GM21423 (cell line): Measurements from ENCODE around the gene SULT1A4.
A peak's percentile ranks its signal among the peaks of the same experiment; 100 is the strongest.
"Not testable (repeated sequence)": the region's sequence is repeated elsewhere in the genome, so short reads cannot be mapped to it uniquely, and the experiment has no call there.

ENCODE experiments used
- ATAC-seq: cut with Tn5 transposase; IDR thresholded peaks from one replicate; pipeline ENCODE4 v1.9.1; 2021; ENCODE audit warnings: mild to moderate bottlenecking, moderate library complexity; ENCODE audit not compliant: unreplicated experiment

Gene SULT1A4

GRCh38 chr16:29459706-29460646 is at the start of gene SULT1A4:
Gene SULT1A4, plus strand, starts transcription at chr16:29459913. Its CDS starts 1,473 bp downstream, at chr16:29461386.
- ATAC-seq, result not testable (repeated sequence)

GRCh38 chr16:29423587-29423986 is 36.1 kb upstream of the SULT1A4 start:
- ATAC-seq, result not testable (repeated sequence)

GRCh38 chr16:29425390-29425789 is 34.3 kb upstream of the SULT1A4 start:
- not testable (repeated sequence) for ATAC-seq

- peak; percentile 3 for ATAC-seq
Measured at GRCh38 chr16:29453754-29454153, 6.0 kb upstream of the SULT1A4 start.

GRCh38 chr16:29454269-29454668 is 5.4 kb upstream of the SULT1A4 start, which contains the start of the genes BOLA2 and SLX1B:
Gene BOLA2, minus strand, starts transcription at chr16:29454351. Its CDS starts 98 bp downstream, at chr16:29454253.
Gene SLX1B, plus strand, starts transcription at chr16:29454533.
- peak; percentile 86 for ATAC-seq

- ATAC-seq, result peak; percentile 50
Measured at GRCh38 chr16:29454828-29455227, 4.9 kb upstream of the SULT1A4 start.

GRCh38 chr16:29457660-29458059 is 2.1 kb upstream of the SULT1A4 start:
- ATAC-seq, result not testable (repeated sequence)

- ATAC-seq, result not testable (repeated sequence)
Measured at GRCh38 chr16:29460647-29461030, 926 bp downstream of the SULT1A4 start.

GRCh38 chr16:29465985-29466824 is 6.5 kb downstream of the SULT1A4 start:
- ATAC-seq, result not testable (repeated sequence)

- ATAC-seq, result not testable (repeated sequence)
Measured at GRCh38 chr16:29466904-29467303, 7.2 kb downstream of the SULT1A4 start.

GRCh38 chr16:29467654-29468366 is 8.1 kb downstream of the SULT1A4 start:
- not testable (repeated sequence) for ATAC-seq

- ATAC-seq, result not testable (repeated sequence)
Measured at GRCh38 chr16:29469660-29470059, 9.9 kb downstream of the SULT1A4 start.

GRCh38 chr16:29472065-29472464 is 12.4 kb downstream of the SULT1A4 start:
- ATAC-seq, result not testable (repeated sequence)

- ATAC-seq, result not testable (repeated sequence)
Measured at GRCh38 chr16:29482276-29482675, 22.6 kb downstream of the SULT1A4 start.

- ATAC-seq, result not testable (repeated sequence)
Measured at GRCh38 chr16:29506308-29506707, 46.6 kb downstream of the SULT1A4 start, which contains the start of gene NPIPB12. Gene NPIPB12, minus strand, starts transcription at chr16:29506408.
